GM10266 (cell line): Measurements from ENCODE around the gene TBC1D32.

Experiments
- DNase-seq: peaks from one replicate; pipeline ENCODE4 v3.0.0; 2012; ENCODE audit errors: extremely low spot score
- CTCF ChIP-seq: IDR thresholded peaks from 2 replicates; pipeline ENCODE4 v1.5.1; 2012; ENCODE audit warnings: mild to moderate bottlenecking, low read depth; ENCODE audit not compliant: control insufficient read depth, insufficient read depth; ENCODE audit errors: missing control alignments

TBC1D32 gene

GRCh38 chr6:121158891-121159290 lies 175.4 kb downstream of the TBC1D32 start:
- no peak for DNase-seq
- no peak for TF ChIP-seq CTCF

DNA sequence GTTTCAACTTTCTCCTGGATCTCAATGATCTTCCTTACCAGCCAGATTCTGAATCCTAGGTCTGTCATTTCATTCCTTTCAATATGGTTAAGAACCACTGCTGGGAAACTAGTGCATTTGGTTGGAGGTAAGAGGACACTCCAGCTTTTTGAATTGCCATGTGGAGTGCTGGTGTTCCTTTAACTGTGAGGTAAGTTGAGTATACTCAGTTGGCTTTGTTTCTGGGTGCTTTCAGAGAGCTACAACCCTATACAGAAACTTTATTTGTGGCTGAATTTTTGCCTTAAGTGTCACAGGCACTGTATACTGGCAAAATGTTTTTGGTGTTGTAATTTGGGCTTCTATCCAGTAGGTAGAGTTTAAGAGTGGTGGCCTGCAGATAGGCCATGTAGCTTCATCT lies 175.8 kb downstream of the TBC1D32 start:
- DNase-seq, result no peak
- TF ChIP-seq CTCF, result no peak

- DNase-seq, result no peak
- TF ChIP-seq CTCF, result no peak
Observed at GRCh38 chr6:121157906-121158305, 176.4 kb downstream of the TBC1D32 start.

DNA sequence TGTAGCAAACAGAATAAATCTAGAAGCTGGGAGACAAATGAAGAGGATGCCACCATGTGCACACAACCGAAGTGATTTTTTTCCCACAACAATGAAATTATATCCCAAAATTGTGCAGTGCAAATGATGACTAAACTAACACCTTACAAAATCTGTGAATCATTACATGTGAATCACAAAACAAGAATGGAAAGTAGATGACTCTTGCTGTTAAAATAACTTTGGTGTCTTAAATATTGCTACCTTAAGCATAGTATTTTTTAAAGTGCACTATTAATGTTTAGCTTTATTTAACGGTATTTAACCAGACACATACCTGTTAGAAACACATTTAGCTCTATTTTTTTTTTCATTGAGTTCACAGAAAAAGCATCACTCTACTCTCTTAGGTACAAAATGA lies 190.8 kb downstream of the TBC1D32 start:
- DNase-seq, result no peak
- TF ChIP-seq CTCF, result no peak

DNA sequence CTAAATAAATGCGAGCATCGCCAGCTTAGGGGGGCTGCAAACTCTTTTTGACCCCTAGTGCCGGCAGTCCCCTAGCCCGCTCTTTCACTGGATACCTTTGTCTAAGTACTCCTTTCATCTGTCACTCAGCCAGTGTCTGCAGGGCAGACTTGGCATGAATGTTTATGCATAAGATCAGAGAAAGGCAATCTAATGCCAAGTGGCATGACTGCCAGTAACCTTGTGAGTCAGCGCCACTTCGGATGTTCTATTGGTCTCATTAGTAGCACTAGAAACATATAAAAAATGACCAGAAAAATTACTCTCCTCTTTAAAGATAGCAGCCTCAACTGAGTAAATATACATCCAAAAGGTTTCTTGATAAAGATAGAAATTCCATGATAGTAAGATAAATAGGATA lies 192.2 kb downstream of the TBC1D32 start:
- TF ChIP-seq CTCF, result no peak
- no peak for DNase-seq

GRCh38 chr6:121135425-121135824 lies 198.9 kb downstream of the TBC1D32 start:
- no peak for TF ChIP-seq CTCF
- no peak for DNase-seq

GRCh38 chr6:121134922-121135321 lies 199.4 kb downstream of the TBC1D32 start:
- no peak for DNase-seq
- no peak for TF ChIP-seq CTCF

- no peak for DNase-seq
- TF ChIP-seq CTCF, result no peak
Observed at GRCh38 chr6:121124600-121124999, 209.7 kb downstream of the TBC1D32 start.
